ENCODE results near the gene PHACTR1. TPM values are rescaled to one million over a fixed set of nuclear protein-coding genes. Genes with fewer than 3 reads are reported as not detected.

Gene PHACTR1
- total and polyA plus RNA-seq, 8 donors = 0.46 to 17.4 (median 6.4) TPM; not detected in 1

- Histone ChIP-seq H3K9me3 (no peaks in the 10 kb centered on the region), H3K4me3 (no peak overlapping the region), H3K27me3 (no peaks in the 10 kb centered on the region), H3K36me3 (no peaks in the 10 kb centered on the region), H3K4me1 (no peaks in the 10 kb centered on the region), H3K27ac (no peak overlapping the region)
- no peak for DNase-seq
- 62 to 77% (median 72%) methylated on average over 8 of the region's 8 CpGs for WGBS, 5 donors
- intact Hi-C loops (cut with DNase I; ENCODE audit: low total_unique reads) = no loop called here
- TF ChIP-seq POLR2AphosphoS5 (IDR thresholded peaks at IDR 0.05) = no peak
- TF ChIP-seq CTCF (IDR thresholded peaks at IDR 0.05) = no peak
- no peak for TF ChIP-seq EP300 (IDR thresholded peaks at IDR 0.05)
- no peak for TF ChIP-seq POLR2A (IDR thresholded peaks at IDR 0.05)
Observed at GRCh38 chr6:12811519-12811918, 95.0 kb downstream of the PHACTR1 start.

GRCh38 chr6:12813321-12813720, 96.8 kb downstream of the PHACTR1 start:
- no peaks in the 10 kb centered on the region for H3K9me3 ChIP-seq
- DNase-seq = no peak
- WGBS, 5 donors = 84 to 96% (median 88%) methylated on average over 2 of the region's 2 CpGs
- intact Hi-C loops (cut with DNase I; ENCODE audit: low total_unique reads) = no loop called here
- H3K36me3 ChIP-seq = no peaks in the 10 kb centered on the region
- TF ChIP-seq CTCF (IDR thresholded peaks at IDR 0.05) = no peak
- no peak for TF ChIP-seq POLR2AphosphoS5 (IDR thresholded peaks at IDR 0.05)
- no peak for TF ChIP-seq EP300 (IDR thresholded peaks at IDR 0.05)
- TF ChIP-seq POLR2A (IDR thresholded peaks at IDR 0.05) = no peak
- H3K27ac ChIP-seq = no peak overlapping the region
- H3K4me3 ChIP-seq = no peak overlapping the region
- H3K27me3 ChIP-seq = peaks cover 0 to 2% (median 0%) of the 10 kb centered on the region in 3 donors
- no peaks in the 10 kb centered on the region for H3K4me1 ChIP-seq

- intact Hi-C loops (cut with DNase I; ENCODE audit: low total_unique reads) = no loop called here
- peak in 1 of 2 donors; percentile 18 for DNase-seq
- 77 to 100% (median 93%) methylated on average over 2 of the region's 2 CpGs for WGBS, 5 donors
- H3K4me3 ChIP-seq = no peak overlapping the region
- no peaks in the 10 kb centered on the region for H3K9me3 ChIP-seq
- H3K27ac ChIP-seq = no peak overlapping the region
- H3K36me3 ChIP-seq = no peaks in the 10 kb centered on the region
- no peaks in the 10 kb centered on the region for H3K4me1 ChIP-seq
- TF ChIP-seq EP300 (IDR thresholded peaks at IDR 0.05) (no peak), CTCF (IDR thresholded peaks at IDR 0.05) (no peak), POLR2AphosphoS5 (IDR thresholded peaks at IDR 0.05) (no peak), POLR2A (IDR thresholded peaks at IDR 0.05) (no peak)
- peaks cover 0 to 6% (median 0%) of the 10 kb centered on the region in 3 donors for H3K27me3 ChIP-seq
Observed at GRCh38 chr6:12814015-12814414, 97.4 kb downstream of the PHACTR1 start.

GRCh38 chr6:12815089-12815488, 98.5 kb downstream of the PHACTR1 start:
- Histone ChIP-seq H3K4me1 (no peaks in the 10 kb centered on the region), H3K4me3 (no peak overlapping the region), H3K27me3 (peaks cover 0 to 9% (median 0%) of the 10 kb centered on the region in 3 donors), H3K27ac (no peak overlapping the region), H3K9me3 (no peaks in the 10 kb centered on the region), H3K36me3 (no peaks in the 10 kb centered on the region)
- 38 to 64% (median 43%) methylated on average over 2 of the region's 2 CpGs for WGBS, 5 donors
- intact Hi-C loops (cut with DNase I; ENCODE audit: low total_unique reads) = no loop called here
- peak in 1 of 2 donors; percentile 5 for DNase-seq
- TF ChIP-seq CTCF (IDR thresholded peaks at IDR 0.05) (no peak), EP300 (IDR thresholded peaks at IDR 0.05) (no peak), POLR2AphosphoS5 (IDR thresholded peaks at IDR 0.05) (no peak), POLR2A (IDR thresholded peaks at IDR 0.05) (no peak)

Measured in stomach (tissue), 9 donors.